ENCODE data around the gene SHISA9.

Gene SHISA9

DNA sequence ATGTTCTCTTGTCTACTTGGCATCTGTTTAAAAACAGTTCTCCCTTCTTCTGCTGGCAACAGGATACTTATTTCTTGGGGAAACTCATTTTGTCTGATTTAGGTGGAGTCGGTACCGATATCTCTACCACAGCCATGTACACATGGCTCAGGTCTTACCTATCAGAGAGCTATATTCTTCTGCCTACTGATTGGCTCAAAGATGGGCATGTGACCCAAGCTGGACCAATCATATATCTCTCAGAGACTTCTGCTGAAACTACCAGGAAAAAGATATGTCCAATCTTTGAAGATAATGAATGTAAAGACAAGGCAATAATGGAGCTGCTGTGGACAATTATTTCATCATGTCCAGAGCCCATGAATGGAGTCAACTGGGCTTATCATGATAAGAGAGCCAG is 21.6 kb upstream of the SHISA9 start:
- no peak for TF ChIP-seq ISL1 (CRISPR knock-in tag; IDR thresholded peaks at IDR 0.05)
- TF ChIP-seq, protein P1, sequence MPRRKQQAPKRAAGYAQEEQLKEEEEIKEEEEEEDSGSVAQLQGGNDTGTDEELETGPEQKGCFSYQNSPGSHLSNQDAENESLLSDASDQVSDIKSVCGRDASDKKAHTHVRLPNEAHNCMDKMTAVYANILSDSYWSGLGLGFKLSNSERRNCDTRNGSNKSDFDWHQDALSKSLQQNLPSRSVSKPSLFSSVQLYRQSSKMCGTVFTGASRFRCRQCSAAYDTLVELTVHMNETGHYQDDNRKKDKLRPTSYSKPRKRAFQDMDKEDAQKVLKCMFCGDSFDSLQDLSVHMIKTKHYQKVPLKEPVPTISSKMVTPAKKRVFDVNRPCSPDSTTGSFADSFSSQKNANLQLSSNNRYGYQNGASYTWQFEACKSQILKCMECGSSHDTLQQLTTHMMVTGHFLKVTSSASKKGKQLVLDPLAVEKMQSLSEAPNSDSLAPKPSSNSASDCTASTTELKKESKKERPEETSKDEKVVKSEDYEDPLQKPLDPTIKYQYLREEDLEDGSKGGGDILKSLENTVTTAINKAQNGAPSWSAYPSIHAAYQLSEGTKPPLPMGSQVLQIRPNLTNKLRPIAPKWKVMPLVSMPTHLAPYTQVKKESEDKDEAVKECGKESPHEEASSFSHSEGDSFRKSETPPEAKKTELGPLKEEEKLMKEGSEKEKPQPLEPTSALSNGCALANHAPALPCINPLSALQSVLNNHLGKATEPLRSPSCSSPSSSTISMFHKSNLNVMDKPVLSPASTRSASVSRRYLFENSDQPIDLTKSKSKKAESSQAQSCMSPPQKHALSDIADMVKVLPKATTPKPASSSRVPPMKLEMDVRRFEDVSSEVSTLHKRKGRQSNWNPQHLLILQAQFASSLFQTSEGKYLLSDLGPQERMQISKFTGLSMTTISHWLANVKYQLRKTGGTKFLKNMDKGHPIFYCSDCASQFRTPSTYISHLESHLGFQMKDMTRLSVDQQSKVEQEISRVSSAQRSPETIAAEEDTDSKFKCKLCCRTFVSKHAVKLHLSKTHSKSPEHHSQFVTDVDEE (CRISPR knock-in tag; IDR thresholded peaks at IDR 0.05), result no peak
- TF ChIP-seq, protein P2, sequence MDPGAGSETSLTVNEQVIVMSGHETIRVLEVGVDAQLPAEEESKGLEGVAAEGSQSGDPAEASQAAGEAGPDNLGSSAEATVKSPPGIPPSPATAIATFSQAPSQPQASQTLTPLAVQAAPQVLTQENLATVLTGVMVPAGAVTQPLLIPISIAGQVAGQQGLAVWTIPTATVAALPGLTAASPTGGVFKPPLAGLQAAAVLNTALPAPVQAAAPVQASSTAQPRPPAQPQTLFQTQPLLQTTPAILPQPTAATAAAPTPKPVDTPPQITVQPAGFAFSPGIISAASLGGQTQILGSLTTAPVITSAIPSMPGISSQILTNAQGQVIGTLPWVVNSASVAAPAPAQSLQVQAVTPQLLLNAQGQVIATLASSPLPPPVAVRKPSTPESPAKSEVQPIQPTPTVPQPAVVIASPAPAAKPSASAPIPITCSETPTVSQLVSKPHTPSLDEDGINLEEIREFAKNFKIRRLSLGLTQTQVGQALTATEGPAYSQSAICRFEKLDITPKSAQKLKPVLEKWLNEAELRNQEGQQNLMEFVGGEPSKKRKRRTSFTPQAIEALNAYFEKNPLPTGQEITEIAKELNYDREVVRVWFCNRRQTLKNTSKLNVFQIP (CRISPR knock-in tag; IDR thresholded peaks at IDR 0.05; ENCODE audit: borderline replicate concordance, low read depth), result no peak
- no peak for TF ChIP-seq PPARA (CRISPR knock-in tag; IDR thresholded peaks at IDR 0.05; ENCODE audit: borderline replicate concordance)
- TF ChIP-seq, protein P3, sequence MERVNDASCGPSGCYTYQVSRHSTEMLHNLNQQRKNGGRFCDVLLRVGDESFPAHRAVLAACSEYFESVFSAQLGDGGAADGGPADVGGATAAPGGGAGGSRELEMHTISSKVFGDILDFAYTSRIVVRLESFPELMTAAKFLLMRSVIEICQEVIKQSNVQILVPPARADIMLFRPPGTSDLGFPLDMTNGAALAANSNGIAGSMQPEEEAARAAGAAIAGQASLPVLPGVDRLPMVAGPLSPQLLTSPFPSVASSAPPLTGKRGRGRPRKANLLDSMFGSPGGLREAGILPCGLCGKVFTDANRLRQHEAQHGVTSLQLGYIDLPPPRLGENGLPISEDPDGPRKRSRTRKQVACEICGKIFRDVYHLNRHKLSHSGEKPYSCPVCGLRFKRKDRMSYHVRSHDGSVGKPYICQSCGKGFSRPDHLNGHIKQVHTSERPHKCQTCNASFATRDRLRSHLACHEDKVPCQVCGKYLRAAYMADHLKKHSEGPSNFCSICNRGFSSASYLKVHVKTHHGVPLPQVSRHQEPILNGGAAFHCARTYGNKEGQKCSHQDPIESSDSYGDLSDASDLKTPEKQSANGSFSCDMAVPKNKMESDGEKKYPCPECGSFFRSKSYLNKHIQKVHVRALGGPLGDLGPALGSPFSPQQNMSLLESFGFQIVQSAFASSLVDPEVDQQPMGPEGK (CRISPR knock-in tag; IDR thresholded peaks at IDR 0.05; ENCODE audit: borderline replicate concordance), result no peak
- TF ChIP-seq ZC3H10 (CRISPR knock-in tag; IDR thresholded peaks at IDR 0.05), result no peak
- TF ChIP-seq ZNF70 (CRISPR knock-in tag; IDR thresholded peaks at IDR 0.05), result no peak
- TF ChIP-seq ZNF565 (CRISPR knock-in tag; conservative IDR thresholded peaks at IDR 0.05; ENCODE audit: low read depth), result no peak
- no peak for TF ChIP-seq ESRRG (CRISPR knock-in tag; IDR thresholded peaks at IDR 0.05)
- no peak for TF ChIP-seq ARNTL (CRISPR knock-in tag; IDR thresholded peaks at IDR 0.05; ENCODE audit: borderline replicate concordance, low read depth)
- no peak for TF ChIP-seq ZFP30 (CRISPR knock-in tag; IDR thresholded peaks at IDR 0.05)
- TF ChIP-seq TCF4 (CRISPR knock-in tag; IDR thresholded peaks at IDR 0.05; ENCODE audit: borderline replicate concordance), result no peak
- no peak for ATAC-seq

DNA sequence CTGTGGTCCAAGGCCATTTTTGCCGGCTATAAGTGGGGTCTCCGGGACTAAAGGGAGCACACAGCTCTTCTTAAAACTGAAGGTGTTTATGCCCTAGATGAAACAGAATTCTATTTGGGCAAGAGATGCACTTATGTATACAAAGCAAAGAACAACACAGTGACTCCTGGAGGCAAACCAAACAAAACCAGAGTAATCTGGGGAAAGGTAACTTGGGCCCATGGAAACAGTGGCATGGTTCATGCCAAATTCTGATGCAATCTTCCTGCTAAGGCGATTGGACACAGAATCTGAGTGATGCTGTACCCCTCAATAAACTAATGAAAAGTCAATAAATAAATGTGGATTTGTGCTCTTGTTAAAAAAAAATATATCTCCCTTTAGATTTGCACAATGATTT is 20.2 kb upstream of the SHISA9 start:
- TF ChIP-seq OSR1 (CRISPR knock-in tag; IDR thresholded peaks at IDR 0.05), result no peak
- no peak for TF ChIP-seq PPARA (CRISPR knock-in tag; IDR thresholded peaks at IDR 0.05; ENCODE audit: borderline replicate concordance)
- TF ChIP-seq, protein P4, sequence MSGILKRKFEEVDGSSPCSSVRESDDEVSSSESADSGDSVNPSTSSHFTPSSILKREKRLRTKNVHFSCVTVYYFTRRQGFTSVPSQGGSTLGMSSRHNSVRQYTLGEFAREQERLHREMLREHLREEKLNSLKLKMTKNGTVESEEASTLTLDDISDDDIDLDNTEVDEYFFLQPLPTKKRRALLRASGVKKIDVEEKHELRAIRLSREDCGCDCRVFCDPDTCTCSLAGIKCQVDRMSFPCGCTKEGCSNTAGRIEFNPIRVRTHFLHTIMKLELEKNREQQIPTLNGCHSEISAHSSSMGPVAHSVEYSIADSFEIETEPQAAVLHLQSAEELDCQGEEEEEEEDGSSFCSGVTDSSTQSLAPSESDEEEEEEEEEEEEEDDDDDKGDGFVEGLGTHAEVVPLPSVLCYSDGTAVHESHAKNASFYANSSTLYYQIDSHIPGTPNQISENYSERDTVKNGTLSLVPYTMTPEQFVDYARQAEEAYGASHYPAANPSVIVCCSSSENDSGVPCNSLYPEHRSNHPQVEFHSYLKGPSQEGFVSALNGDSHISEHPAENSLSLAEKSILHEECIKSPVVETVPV (CRISPR knock-in tag; IDR thresholded peaks at IDR 0.05), result no peak
- TF ChIP-seq, protein P1 (CRISPR knock-in tag; IDR thresholded peaks at IDR 0.05), result no peak
- no peak for TF ChIP-seq ZFP30 (CRISPR knock-in tag; IDR thresholded peaks at IDR 0.05)
- no peak for TF ChIP-seq GLIS3 (CRISPR knock-in tag; IDR thresholded peaks at IDR 0.05)
- TF ChIP-seq ZFP3 (CRISPR knock-in tag; IDR thresholded peaks at IDR 0.05), result no peak
- no peak for TF ChIP-seq ZC3H10 (CRISPR knock-in tag; IDR thresholded peaks at IDR 0.05)
- no peak for TF ChIP-seq TOX (CRISPR knock-in tag; IDR thresholded peaks at IDR 0.05; ENCODE audit: borderline replicate concordance)
- no peak for TF ChIP-seq ESRRG (CRISPR knock-in tag; IDR thresholded peaks at IDR 0.05)
- TF ChIP-seq CSDC2 (CRISPR knock-in tag; IDR thresholded peaks at IDR 0.05), result no peak
- TF ChIP-seq ZNF8 (CRISPR knock-in tag; IDR thresholded peaks at IDR 0.05), result no peak
- TF ChIP-seq, protein P5, sequence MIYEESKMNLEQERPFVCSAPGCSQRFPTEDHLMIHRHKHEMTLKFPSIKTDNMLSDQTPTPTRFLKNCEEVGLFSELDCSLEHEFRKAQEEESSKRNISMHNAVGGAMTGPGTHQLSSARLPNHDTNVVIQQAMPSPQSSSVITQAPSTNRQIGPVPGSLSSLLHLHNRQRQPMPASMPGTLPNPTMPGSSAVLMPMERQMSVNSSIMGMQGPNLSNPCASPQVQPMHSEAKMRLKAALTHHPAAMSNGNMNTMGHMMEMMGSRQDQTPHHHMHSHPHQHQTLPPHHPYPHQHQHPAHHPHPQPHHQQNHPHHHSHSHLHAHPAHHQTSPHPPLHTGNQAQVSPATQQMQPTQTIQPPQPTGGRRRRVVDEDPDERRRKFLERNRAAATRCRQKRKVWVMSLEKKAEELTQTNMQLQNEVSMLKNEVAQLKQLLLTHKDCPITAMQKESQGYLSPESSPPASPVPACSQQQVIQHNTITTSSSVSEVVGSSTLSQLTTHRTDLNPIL (CRISPR knock-in tag; IDR thresholded peaks at IDR 0.05; ENCODE audit: low read depth), result no peak
- ATAC-seq, result no peak
